HT1080 (cell line): Measurements from ENCODE around the gene UPP2. TPM values are rescaled to one million over a fixed set of nuclear protein-coding genes. Genes with fewer than 3 reads are reported as not detected.

Experiments used
- DNase-seq: peaks from one replicate; pipeline ENCODE4 v3.0.0-alpha.2; 2015; ENCODE audit warnings: low read depth
- total RNA-seq: library from RNA; depleted of rRNA; stranded (reverse); fragments of >200 nt; shearing (Covaris generic); gene quantifications from 2 replicates; pipeline ENCODE4 v1.2.3, GENCODE V29; 2014

The UPP2 gene
- total RNA-seq, 1 experiment from 2014 or later, result not detected

GRCh38 chr2:158103411-158104012, 1.8 kb downstream of the UPP2 start:
- peak; percentile 19 for DNase-seq

- DNase-seq, result no peak
Observed at GRCh38 chr2:158104903-158105302, 3.2 kb downstream of the UPP2 start.

DNA sequence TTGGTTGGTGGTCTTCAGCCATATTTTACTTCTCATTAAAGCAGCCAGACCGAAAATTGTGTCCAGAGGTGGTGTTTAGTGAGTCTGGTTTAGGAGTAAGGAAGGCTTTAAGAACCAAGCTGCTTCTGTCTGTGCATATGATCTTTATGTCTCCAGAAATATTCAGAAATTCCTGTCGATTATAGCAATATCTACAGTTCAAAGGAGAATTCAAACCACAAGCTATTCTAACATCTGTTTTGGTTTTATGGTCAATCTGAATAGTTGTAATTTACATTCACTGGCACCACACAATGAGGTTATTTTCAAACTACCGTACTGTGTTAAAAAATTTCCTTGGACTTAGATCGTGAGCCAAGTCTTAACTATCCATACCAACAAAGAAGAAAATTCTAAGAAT, 11.3 kb downstream of the UPP2 start:
- DNase-seq, result no peak

- DNase-seq, result no peak
Observed at GRCh38 chr2:158113741-158114295, 12.1 kb downstream of the UPP2 start.

DNA sequence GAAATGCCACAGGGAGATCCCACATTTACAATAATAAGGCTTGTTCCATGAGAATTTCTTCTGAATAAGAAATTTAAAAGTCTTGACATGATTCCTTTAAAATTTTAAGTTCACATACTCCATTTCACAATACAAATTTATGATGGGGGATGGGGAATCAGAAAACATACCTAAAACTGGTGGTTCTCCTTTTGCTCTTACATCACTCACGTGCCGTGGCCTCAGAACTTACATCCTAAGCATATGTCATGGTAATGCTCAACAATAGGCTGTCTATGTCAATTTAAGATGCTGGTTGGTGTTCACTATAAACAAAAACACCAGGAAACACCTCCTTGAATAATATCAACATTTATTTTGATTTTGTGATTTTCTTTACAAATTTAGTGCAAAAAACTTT, 12.8 kb downstream of the UPP2 start:
- no peak for DNase-seq

- no peak for DNase-seq
Observed at GRCh38 chr2:158115202-158115767, 13.6 kb downstream of the UPP2 start.

DNA sequence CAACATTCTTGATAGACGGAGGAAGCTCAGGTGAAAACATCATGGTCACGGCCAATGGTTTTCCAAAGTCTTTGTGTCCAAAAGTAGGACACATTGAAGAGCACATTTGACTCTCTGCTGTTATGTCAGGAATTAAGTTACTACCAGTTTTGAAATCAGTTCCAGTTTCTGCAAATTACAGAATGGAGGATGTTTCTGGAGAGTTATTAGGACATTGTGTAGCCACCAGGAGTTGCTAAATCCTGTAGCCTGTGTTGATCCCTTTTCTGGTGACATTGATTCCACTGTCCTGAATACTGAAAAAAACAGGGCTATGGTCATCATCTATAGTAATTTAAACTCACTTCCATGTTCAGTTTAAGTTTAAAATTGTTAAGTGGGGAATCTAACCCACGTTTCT, 15.3 kb downstream of the UPP2 start:
- no peak for DNase-seq

DNA sequence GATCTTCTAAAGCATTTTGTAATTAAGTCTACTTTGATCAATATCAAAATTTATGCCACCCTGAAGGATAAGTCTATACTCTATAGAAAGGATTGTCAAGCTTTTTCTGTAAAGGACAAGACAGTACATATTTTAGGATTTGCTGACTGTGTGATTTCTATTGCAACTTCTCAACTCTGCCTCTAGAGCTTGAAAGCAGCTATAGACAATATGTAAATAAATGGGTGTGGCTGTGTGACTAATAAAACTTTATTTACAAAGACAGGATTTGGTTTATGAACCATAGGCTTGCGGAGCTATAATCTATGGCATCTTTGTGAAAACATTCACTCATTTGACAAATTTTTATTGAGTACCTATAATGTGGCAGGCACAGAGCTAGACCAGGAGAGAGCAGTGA, 18.4 kb downstream of the UPP2 start:
- DNase-seq, result no peak

DNA sequence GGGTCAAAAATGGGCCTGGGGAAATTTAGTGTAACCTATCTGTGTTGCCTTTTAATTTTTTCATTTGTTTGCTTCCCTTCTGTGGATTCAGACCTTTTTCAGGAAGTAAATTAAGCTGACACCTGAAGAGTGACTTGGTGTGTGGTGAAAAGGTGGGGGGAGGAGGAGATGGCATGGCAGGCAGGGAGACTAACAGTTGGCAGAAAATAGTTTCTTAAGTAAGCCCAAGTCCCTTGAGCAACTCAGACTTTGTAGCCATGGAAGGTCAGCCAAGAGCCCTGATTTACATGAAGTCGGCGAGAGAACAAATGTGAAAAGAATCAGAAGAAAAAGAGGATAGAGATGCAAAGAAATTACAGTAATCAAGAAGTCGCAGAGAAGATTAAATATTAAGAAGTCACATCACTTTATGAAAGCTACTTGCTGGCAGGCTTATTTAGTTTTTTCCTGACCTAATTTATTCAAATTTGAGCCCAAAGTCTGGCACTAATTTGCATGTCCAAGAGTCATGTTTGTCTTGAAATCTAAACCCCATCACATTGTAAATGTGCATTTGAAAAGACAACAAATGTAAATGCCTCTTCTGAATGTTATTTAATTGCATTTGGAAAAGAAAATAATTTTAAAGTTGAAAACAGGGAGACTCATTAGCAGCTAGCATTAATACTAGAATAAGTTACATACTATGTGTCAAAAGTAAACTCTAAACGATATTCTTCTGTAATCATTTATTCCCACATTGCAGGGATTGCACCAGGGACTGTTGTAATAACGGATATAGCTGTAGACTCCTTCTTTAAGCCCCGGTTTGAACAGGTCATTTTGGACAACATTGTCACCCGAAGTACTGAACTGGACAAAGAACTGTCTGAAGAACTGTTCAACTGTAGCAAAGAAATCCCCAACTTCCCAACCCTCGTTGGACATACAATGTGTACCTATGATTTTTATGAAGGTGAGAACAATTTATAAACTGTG, 19.3 kb downstream of the UPP2 start:
- DNase-seq, result no peak

DNA sequence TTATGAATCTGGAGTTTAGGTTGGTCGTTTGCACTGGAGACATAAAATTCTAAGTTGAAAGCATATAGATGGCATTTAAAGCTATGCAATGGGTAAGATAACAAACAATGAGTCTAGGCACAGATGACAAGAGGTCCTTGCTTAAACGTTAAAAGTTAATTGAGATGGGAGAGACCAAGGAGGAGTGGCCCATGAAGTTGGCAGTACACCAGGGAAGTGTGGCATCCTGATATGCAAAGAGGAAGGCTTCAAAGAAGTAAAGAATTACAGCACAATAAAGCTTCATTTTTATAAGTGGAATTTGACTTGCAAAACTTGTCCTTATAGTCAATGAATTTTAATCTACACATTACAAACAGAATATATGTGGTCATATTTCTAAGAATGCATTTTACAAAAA, 23.2 kb downstream of the UPP2 start:
- no peak for DNase-seq

DNA sequence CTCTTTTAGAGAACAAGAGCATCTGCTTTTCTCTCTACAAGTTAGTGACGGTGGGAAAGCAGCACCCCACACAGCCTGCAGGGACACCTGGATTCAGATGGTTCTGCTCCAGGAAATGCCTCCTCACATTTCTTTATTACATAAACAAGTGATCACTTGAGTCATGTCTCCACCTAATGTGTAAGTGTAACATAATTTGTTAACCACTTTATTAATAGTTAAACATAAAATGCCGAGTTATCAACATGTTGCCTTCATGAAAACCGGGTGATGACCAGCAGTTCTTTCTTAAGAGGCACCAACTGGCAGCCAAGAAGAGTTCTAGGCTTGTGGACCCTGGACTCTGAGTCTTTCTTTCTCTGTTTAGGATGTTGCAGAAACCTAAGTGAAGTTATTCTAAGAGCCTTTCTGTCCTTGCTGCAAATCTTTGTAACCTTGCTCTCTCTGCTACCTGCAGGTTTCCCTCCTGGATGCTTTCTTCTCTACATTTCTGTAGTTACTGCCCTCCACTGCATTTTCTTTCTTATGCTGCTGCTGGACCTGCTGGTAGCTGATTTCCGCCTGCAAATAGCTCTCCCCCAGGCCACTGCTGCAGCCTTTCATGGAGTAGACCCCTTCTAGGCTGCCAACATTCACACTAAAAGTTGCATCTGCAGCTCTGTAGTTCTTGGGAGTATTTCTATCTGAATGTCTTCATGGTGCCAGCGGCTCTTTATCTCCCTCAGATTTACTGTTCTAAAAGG, 24.3 kb downstream of the UPP2 start:
- no peak for DNase-seq

GRCh38 chr2:158127380-158127804, 25.7 kb downstream of the UPP2 start:
- DNase-seq, result no peak

GRCh38 chr2:158128168-158128973, 26.7 kb downstream of the UPP2 start:
- no peak for DNase-seq

DNA sequence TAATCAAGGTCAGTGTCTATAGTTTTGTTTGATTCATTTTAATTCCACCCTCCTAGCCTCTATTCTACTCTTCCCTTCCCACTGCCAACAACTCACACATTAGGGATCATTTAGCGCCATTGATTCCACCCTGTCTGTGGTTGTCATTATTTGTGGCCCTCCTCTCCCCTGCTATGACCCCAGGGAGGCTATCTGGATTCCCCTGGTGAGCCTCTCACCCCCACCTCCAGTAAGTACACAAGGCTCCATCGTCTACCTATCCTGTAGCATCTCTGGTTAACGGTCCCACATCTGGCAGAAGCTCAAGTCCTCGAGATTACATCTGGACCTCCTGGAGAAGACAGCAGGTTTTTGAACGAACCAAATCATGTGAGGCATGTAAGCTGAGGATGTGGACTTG, 27.4 kb downstream of the UPP2 start:
- DNase-seq, result no peak

GRCh38 chr2:158130832-158131473, 29.3 kb downstream of the UPP2 start:
- DNase-seq, result no peak

GRCh38 chr2:158131483-158131912, 29.8 kb downstream of the UPP2 start:
- no peak for DNase-seq

GRCh38 chr2:158131919-158132566, 30.4 kb downstream of the UPP2 start:
- no peak for DNase-seq

- no peak for DNase-seq
Observed at GRCh38 chr2:158134055-158134454, 32.4 kb downstream of the UPP2 start.

- no peak for DNase-seq
Observed at GRCh38 chr2:158134655-158135054, 33.0 kb downstream of the UPP2 start.
